PC-3 (cell line): ENCODE measurements around the gene GLT6D1. TPM values are rescaled to one million over a fixed set of nuclear protein-coding genes. Genes with fewer than 3 reads are reported as not detected.

Experiments
- ATAC-seq: fragments of 200-7000 bp; cut with Tn5 transposase; 2 replicates; pipeline ENCODE4 v1.9.1; 2020; ENCODE audit warnings: mild to moderate bottlenecking, moderate library complexity
- BruUV-seq: library from RNA; stranded (reverse); fragments of 400-500 nt; replicated peaks from 2 replicates; lab custom pipeline; 2021; lab: Mats Ljungman, UMichigan
- CTCF ChIA-PET: fragments of 300-600 bp; sonication (Branson Sonifier 250); formaldehyde crosslinking; loops from one replicate; lab custom pipeline; 2022; ENCODE audit warnings: antibody characterized with exemption; lab: Charles Lee
- POLR2A ChIA-PET: fragments of 300-600 bp; sonication (Branson Sonifier 250); formaldehyde crosslinking; loops from one replicate; lab custom pipeline; 2022; ENCODE audit warnings: antibody characterized with exemption; ENCODE audit not compliant: unreplicated experiment; lab: Charles Lee
- DNase-seq: peaks from one replicate; pipeline ENCODE4 v3.0.0-alpha.2; 2015
- H2AFZ ChIP-seq: fragments of 300-600 bp; sonication (generic); 2 replicates; pipeline ENCODE4 v1.6.0; 2016; ENCODE audit warnings: antibody characterized with exemption, low read length
- H3F3A ChIP-seq: fragments of 300-600 bp; sonication (generic); one replicate; pipeline ENCODE4 v1.6.0; 2017; ENCODE audit warnings: antibody characterized with exemption, low read length, control low read depth, mild to moderate bottlenecking; ENCODE audit not compliant: unreplicated experiment
- H3K27ac ChIP-seq: fragments of 300-600 bp; sonication (generic); 2 replicates; pipeline ENCODE4 v1.5.1; 2016; ENCODE audit warnings: mild to moderate bottlenecking, low read length
- H3K27me3 ChIP-seq: fragments of 300-600 bp; sonication (generic); 2 replicates; pipeline ENCODE4 v1.6.1; 2016; ENCODE audit warnings: low read length, mixed read lengths
- H3K36me3 ChIP-seq: fragments of 300-600 bp; sonication (generic); 2 replicates; pipeline ENCODE4 v1.6.1; 2016; ENCODE audit warnings: low read depth, mixed run types, low read length, mixed read lengths
- H3K4me1 ChIP-seq: fragments of 300-600 bp; sonication (generic); 2 replicates; pipeline ENCODE4 v1.5.1; 2016; ENCODE audit warnings: low read length; ENCODE audit not compliant: insufficient read depth
- H3K4me2 ChIP-seq: fragments of 300-600 bp; sonication (generic); 2 replicates; pipeline ENCODE4 v1.6.0; 2016; ENCODE audit warnings: low read length
- H3K4me3 ChIP-seq: fragments of 300-600 bp; sonication (generic); 2 replicates; pipeline ENCODE4 v1.5.1; 2016; ENCODE audit warnings: mild to moderate bottlenecking, low read length, mixed read lengths
- H3K79me2 ChIP-seq: fragments of 300-600 bp; sonication (generic); 2 replicates; pipeline ENCODE4 v1.6.1; 2017; ENCODE audit warnings: low read length, mixed read lengths
- H3K9ac ChIP-seq: fragments of 300-600 bp; sonication (generic); 2 replicates; pipeline ENCODE4 v1.6.0; 2016; ENCODE audit warnings: mild to moderate bottlenecking, low read length
- H3K9me2 ChIP-seq: fragments of 300-600 bp; sonication (generic); replicated peaks from 2 replicates; pipeline ENCODE4 v1.6.1; 2016; ENCODE audit warnings: mixed run types, low read length, mixed read lengths
- H3K9me3 ChIP-seq: fragments of 300-600 bp; sonication (generic); 2 replicates; pipeline ENCODE4 v1.6.1; 2016; ENCODE audit warnings: low read length, mixed read lengths
- H4K20me1 ChIP-seq: fragments of 300-600 bp; sonication (generic); 2 replicates; pipeline ENCODE4 v1.6.1; 2016; ENCODE audit warnings: low read length, mixed read lengths
- EZH2 ChIP-seq: fragments of 300-600 bp; sonication (generic); IDR thresholded peaks from one replicate; pipeline ENCODE4 v1.6.1; 2017; ENCODE audit warnings: antibody characterized with exemption, mild to moderate bottlenecking, low read length; ENCODE audit not compliant: unreplicated experiment
- EZH2phosphoT487 ChIP-seq: fragments of 300-600 bp; sonication (generic); IDR thresholded peaks from 2 replicates; pipeline ENCODE4 v1.6.1; 2018; ENCODE audit warnings: mild to moderate bottlenecking, antibody characterized with exemption, low read length, borderline replicate concordance
- intact Hi-C: fragments of 100-400 bp; cut with micrococcal nuclease; formaldehyde crosslinking; loops from 2 replicates; pipeline ENCODE4 v1.9.0; 2023
- total RNA-seq: library from RNA; depleted of rRNA; stranded (reverse); fragments of >200 nt; gene quantifications from 2 replicates; pipeline ENCODE4 v1.2.3, GENCODE V29; 2014; rRNA removed

GLT6D1 gene
- total RNA-seq, 1 experiment from 2014 or later, result not detected

- Histone ChIP-seq H3K4me2 (no peak overlapping the region), H3K9ac (no peak overlapping the region), H3K9me2 (no peaks in the 10 kb centered on the region), H3F3A (no peaks in the 10 kb centered on the region), H2AFZ (no peak overlapping the region), H3K36me3 (no peaks in the 10 kb centered on the region; the same call in 1 of the 2 replicates), H3K27me3 (peaks cover 4% of the 10 kb centered on the region; the same call in 1 of the 2 replicates), H3K27ac (no peak overlapping the region), H3K4me3 (no peak overlapping the region), H3K4me1 (no peaks in the 10 kb centered on the region), H3K9me3 (no peaks in the 10 kb centered on the region), H3K79me2 (no peaks in the 10 kb centered on the region), H4K20me1 (no peaks in the 10 kb centered on the region)
- ATAC-seq (no peak), DNase-seq (no peak)
- ChIA-PET CTCF (no interaction called here), POLR2A (no interaction called here)
- no TSS peak for BruUV-seq
- TF ChIP-seq EZH2 (no peak), EZH2phosphoT487 (no peak)
- intact Hi-C loops, result no loop called here
These were observed 65.0 kb downstream of the GLT6D1 start for GRCh38 chr9:135574331-135574730.

Other genes starting within 250 kb of the GLT6D1 start
- gene PPP1R26, start 159.8 kb downstream of the GLT6D1 start, total RNA-seq, result 22.6 and 30.6 TPM in 2 replicates
- 62.4 and 73.4 TPM in 2 replicates for gene MRPS2, start 138.9 kb downstream of the GLT6D1 start, total RNA-seq
- not detected in 2 replicates for gene LCN1, start 118.1 kb downstream of the GLT6D1 start, total RNA-seq
- gene OBP2A, start 93.4 kb downstream of the GLT6D1 start, total RNA-seq, result not detected in 2 replicates
- not detected in 2 replicates for gene PAEP, start 77.8 kb downstream of the GLT6D1 start, total RNA-seq
- gene LCN9, start 23.8 kb upstream of the GLT6D1 start, total RNA-seq, result not detected in 2 replicates
- not detected in 2 replicates for gene SOHLH1, start 59.9 kb upstream of the GLT6D1 start, total RNA-seq
- not detected in 2 replicates for gene KCNT1, start 62.6 kb upstream of the GLT6D1 start, total RNA-seq